VCaP (cell line): ENCODE results near the gene F7.
A peak's percentile ranks its signal among the peaks of the same experiment; 100 is the strongest.

Experiments
- H3K27ac ChIP-seq: fragments of 450-650 bp; 2 replicates; pipeline ENCODE4 v1.5.1; 2017
- TF ChIP-seq, protein P1 (sequence below): fragments of 450-650 bp; conservative IDR thresholded peaks from 2 replicates; pipeline ENCODE4 v1.5.1; 2017; ENCODE audit warnings: mild to moderate bottlenecking, moderate library complexity

The F7 gene

DNA sequence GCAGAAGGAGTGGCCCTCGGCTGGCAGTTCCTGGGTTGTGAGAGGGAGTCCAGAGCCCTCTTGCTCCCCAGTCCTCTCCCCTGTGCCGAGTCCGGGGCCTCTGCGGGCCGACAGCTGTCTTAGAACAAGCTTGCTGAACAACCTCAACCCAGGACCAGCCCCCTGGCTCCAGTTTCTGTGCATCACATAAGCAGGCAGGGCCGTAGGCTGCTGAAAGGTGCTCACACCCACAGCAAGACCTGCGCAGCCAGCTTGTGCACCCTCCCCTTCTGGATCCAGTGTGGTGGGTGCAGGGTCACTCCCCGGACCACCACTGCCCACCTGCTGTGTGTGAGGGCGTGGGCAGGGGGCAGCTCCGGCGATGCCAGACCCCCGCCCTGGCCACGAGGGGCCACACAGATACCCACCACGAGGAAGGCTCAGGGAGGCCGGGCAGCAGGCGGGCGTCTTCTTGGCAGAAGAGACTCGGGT is 25.2 kb upstream of the F7 start:
- TF ChIP-seq, protein P1, sequence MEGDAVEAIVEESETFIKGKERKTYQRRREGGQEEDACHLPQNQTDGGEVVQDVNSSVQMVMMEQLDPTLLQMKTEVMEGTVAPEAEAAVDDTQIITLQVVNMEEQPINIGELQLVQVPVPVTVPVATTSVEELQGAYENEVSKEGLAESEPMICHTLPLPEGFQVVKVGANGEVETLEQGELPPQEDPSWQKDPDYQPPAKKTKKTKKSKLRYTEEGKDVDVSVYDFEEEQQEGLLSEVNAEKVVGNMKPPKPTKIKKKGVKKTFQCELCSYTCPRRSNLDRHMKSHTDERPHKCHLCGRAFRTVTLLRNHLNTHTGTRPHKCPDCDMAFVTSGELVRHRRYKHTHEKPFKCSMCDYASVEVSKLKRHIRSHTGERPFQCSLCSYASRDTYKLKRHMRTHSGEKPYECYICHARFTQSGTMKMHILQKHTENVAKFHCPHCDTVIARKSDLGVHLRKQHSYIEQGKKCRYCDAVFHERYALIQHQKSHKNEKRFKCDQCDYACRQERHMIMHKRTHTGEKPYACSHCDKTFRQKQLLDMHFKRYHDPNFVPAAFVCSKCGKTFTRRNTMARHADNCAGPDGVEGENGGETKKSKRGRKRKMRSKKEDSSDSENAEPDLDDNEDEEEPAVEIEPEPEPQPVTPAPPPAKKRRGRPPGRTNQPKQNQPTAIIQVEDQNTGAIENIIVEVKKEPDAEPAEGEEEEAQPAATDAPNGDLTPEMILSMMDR, result no peak
- no peak overlapping the region for H3K27ac ChIP-seq

DNA sequence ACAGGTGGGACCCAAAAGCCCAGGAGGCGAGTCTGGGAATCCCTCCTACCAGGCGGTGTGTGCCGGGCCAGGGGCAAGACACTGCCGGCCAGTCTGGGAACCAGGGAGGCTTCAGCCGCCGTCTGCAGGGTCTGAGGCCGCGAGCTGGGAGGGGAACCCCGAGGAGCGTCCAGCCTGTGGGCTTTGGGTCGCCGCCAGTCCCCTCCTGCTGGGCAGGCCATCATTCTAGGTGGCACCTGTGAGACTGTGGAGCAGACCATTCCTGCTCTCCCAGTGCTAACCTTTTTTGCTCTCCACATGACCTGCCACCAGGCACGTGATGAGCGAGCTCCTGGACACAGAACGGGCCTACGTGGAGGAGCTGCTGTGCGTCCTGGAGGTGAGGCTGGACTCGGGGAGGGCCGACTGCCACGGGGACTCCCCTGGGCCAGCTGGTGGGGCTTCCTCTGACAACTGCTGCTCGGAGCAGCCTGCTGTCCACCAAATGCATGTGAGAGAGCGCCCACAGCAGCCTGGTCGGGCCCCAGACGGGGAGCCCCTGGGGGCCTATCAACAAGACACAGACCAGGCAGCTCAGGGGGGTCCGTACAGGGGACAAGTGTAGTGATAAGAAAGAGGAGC is 24.6 kb upstream of the F7 start:
- H3K27ac ChIP-seq, result no peak overlapping the region
- TF ChIP-seq, protein P1, result no peak

DNA sequence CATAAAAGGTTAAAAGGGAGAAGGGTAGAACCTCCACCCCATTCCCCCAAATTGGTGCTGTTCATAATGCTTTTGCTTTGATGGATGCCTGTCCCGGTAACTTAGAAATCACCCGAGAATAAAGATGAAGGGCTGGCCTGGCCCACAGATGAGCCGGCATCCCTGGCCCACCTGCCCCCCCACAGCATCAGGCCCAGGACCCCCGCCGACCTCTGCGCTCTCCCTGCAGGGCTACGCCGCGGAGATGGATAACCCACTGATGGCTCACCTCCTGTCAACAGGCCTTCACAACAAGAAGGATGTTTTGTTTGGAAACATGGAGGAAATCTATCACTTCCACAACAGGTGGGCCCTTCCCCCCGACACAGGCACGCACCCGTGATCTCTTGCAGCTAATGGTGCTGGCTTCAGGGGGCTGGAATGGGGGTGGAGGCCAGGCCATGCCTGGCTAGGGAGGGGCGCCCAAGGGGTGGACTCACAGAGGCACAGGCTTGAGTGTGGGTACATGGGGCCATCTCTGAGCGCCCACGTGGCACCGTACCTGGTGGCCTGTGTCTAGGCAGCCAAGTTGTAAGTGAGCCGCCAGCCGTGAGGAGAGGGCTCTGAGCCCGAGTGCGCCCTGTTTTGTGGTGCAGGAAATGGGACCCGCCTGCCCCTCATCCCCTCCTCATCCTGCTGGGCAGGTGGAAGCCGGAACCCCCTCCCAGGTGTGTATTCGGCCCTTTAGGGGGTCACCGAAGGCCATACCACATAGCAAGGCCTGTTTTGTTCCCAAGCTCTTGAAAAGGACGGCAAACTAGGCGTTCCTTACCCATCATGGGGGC is 23.2 kb upstream of the F7 start:
- no peak overlapping the region for H3K27ac ChIP-seq
- TF ChIP-seq, protein P1, result no peak

GRCh38 chr13:113083022-113083373 is 22.6 kb upstream of the F7 start:
- peak overlapping the region; percentile 16; the same call in 1 of the 2 replicates for H3K27ac ChIP-seq
- TF ChIP-seq, protein P1, result no peak

- TF ChIP-seq, protein P1, result no peak
- peak overlapping the region; percentile 16; the same call in 1 of the 2 replicates for H3K27ac ChIP-seq
Measured at GRCh38 chr13:113083402-113084061, 22.1 kb upstream of the F7 start.

- TF ChIP-seq, protein P1, result no peak
- no peak overlapping the region for H3K27ac ChIP-seq
Measured at GRCh38 chr13:113084094-113084942, 21.3 kb upstream of the F7 start.
